ENCODE results near the gene TMEM47. TPM values are rescaled to one million over a fixed set of nuclear protein-coding genes. Genes with fewer than 3 reads are reported as not detected.

Gene TMEM47
- not detected in 2 replicates for total RNA-seq

DNA sequence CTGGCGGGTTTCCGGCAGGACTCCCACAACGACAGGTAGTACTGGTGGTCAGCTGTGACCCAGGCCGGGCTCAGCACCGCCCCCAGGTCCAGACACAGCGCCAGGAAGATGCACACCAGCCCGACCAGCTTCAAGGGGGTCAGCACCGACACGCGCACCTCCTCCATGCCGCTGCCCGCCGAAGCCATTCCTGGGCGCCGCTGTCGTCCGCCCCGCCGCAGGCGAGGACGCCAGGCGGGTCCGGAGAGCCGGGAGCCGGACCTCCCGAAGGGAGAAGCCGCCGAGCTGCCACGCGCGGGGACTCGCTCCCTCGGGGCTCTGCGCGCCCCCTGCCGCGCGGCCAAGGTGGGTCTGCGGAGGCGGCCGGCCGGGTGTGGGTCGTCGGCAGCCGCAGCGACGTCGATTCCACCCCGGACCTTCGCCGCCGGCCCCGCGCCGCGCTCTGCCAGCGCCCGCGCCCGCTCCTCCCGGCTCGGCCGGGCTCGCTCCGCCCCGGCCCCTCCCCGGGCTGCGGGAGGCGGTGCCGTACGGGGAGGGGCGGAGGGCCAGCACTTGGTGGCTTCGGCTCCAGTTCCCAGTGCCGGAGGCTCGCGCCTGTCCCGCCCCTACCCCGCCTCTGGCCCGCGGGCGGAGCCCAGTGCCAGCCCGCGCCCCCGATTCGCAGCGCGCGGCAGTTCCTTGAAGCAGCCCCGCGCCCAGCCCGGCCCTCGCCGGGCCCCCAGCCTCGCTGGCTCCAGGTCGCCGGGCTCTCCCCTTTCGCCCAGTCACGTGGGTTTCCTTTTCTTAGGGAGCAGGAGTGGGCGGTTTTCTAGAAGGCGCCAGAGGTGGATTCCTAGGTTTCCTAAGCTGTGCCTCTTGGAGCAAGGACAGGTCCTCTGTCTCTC is at the start of gene TMEM47:
TSS of gene TMEM47 (minus strand) at position 444 of the 884 bp plus-strand sequence. CDS start at position 188, 256 bp downstream.
- intact Hi-C loops (cut with micrococcal nuclease): no loop called here

DNA sequence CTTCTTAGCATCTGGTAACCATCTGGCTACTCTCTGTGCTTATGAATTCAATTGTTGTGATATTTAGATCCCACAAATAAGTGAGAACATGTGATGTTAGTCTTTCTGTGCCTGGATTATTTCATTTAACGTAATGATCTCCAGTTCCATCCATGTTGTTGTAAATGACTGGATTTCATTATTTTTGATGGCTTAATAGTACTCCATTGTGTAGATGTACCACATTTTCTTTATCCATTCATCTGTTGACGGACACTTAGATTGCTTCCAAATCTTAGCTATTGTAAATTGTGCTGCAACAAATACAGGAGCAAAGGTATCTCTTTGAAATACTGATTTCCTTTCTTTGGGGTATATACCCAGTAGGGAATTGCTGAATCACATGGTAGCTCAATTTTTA is 30.0 kb upstream of the TMEM47 start:
- intact Hi-C loops (cut with micrococcal nuclease): no loop called here

DNA sequence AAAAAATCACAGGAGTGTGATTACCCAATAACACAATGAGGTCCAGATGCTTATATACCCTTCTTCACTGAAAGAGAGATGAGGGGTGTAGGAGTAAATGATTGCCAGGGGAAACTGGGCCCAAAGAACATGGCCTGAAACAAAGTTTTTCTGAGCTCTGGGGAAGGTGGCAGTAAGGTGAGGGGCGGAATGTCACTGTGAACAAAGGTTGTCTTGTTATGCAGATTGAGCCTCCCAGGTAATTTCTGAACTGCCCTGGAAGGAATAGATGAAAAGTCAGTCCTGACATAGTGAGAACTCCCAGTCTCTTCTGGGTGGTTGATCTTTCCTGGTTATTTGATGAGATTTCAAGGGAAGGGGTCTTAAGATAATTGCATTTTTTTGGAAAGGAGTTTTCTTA is 2.5 kb upstream of the TMEM47 start:
- intact Hi-C loops (cut with micrococcal nuclease): no loop called here

DNA sequence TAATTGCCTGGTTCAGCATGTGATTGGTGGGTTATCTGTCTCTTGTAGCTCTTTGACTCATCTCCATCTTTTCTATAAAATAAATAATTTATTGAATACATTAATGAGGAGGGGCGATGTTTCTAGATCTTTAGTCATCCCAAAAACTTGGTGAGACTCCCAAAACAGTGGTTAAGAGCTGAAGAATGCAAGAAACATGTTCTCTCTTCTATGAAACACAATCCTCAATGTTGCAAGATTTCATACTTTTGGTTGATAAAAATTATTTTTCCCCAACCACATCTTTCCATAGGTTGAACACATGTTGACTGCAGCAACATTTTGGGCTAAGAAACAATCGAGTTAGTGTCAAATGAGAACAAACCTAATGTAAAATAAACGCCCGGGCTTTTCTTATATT is 1.2 kb upstream of the TMEM47 start:
- intact Hi-C loops (cut with micrococcal nuclease): no loop called here

DNA sequence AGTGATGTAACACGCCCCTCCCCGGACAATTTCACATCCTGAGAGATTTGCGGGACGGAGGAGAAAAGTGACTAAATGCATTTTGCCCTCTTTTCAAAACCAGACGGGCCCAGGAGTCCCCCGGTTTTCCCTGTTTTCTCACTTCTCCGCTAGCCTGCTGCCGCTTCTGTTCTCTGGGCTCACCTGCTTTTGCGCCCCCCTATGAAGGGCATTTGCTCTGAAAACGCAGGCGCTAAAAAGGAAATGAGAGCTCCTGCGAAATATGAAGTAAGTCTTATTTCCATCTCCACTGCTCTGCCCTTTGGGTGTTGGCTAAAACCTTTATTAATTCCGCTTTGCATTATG is 613 bp upstream of the TMEM47 start:
- intact Hi-C loops (cut with micrococcal nuclease): no loop called here

DNA sequence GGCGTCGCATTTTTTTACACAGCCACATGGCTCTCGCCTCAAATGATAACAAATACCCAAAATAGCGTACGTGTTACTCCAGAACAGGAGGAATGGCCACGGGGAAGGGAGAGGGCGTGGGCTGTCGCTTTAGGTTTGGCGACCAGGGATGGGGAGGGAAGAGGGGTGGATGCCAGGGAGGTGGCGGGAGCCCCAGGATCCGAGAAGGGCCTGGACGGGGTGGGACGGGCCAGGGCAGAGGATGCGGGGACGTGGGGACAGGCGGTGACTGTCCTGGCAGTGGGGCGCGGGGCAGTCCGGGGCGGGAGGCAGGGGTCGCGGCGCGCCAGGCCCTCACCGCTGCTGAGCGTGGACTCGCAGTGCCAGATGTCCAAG is 631 bp downstream of the TMEM47 start:
- intact Hi-C loops (cut with micrococcal nuclease): no loop called here

DNA sequence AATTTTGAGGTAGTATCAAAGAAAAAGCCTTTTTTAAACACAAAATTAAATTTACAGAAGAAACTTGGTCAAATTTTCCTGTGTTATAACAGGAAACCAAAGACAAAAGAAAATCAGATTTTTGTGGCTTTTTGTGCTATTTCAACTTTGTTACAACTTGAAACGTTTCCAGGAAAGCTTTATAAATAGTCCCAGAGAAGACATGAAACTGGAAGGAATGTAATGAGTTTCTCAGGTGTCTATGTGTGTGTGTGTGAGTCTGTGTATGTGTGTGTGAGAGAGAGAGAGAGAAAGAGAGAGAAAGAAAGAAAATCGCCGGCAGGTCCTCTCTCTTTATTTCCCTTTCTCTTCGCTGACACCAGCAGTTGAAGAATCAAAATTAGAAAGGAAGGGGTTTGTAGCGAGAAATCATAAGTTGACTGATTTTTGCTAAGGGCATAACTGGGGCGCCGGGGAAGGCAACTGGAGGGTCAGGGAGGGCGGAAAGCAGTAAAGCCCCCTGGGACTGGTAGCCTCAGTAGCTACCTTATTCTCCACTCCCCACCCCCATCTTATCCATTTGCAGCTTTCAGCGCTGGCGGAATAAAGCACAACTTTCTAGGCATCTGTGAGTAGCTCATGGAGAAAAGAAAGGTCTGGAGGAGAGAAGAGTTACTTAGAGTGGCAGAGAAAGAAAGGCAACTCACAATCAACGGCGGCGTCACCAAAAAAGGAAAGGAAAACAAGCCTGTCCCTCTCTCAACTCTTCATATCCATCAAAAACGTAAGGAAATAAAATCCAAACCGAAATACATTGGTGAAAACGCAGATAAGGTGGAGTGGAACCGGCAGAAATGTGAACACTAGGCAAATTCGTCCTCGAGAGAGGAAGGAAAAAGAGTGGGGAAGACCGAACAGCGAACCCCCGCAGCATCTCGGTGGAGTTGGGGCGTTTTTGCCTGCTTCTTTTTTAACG is 1.3 kb downstream of the TMEM47 start:
- intact Hi-C loops (cut with micrococcal nuclease): no loop called here

DNA sequence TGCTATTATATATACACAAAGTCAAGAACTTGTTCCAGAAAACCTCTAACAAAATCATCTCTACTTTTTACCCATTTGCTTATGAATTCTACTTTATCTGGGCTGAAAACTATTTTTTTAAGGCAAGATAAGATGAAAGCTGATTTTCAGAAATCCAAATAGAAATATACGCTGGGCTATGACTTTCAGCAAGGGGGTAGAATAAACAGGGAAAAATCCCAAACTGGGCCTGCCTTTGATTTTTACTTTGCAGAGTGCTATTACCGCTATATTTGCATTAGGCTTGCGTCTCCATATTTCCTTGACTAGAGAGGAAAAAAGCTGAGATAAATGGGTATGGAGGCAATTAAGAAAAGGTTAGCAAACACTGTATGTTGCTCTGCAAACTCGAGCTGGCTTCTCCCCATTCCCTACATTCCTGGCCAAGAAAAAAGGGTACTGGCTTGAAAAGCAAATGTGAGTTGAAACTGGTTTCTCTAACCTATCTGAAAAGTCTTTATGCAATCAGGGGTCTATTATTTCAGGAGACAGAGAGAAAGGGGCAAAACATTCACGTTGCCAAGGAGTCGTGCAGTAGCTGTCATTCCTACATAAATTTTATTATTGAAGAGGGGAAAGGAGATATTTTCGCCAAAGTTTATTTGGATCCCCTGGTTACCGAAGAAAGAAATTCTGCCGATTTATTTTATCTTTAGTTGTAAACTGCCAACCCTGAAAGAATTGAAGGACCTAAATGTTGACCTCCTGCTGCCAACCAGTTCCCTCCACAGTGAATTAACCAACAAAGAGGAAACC is 2.2 kb downstream of the TMEM47 start:
- intact Hi-C loops (cut with micrococcal nuclease): no loop called here

DNA sequence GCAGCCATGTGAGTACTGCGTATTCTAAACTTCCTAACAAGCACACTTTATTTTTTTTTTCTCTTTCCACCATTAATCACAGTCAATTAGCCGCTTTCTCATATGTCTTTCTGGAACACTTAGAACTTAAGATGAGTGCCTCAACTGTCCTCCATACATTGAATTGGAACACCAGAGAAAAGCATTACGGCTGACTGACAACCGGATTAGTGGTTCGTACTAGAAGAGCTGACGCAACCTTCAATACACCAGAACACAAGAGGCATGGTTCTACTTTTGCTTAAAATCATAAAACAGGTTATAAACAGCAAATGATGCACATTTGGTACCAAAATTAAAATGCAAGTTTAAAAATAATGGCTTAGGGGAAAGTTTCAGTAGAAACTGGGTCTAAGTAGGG is 3.3 kb downstream of the TMEM47 start:
- intact Hi-C loops (cut with micrococcal nuclease): no loop called here

DNA sequence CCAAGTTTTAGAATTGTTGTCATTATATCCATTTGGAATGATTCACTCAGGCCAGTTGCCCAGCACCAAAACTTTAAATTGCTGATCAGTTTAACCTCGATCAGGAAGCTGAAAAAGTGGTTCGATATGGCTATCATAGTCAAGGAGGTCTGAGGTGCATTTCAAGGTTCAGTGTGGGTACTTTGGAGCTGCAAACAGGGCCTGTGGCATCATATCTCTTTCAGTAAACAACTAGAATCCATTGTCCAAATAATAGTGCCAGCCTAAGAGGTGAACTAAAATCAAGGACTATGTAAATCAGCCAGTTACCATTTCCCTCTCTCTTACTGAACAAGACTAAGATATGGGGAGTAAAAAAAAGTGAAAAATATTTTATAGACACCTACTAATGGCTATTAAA is 14.2 kb downstream of the TMEM47 start:
- intact Hi-C loops (cut with micrococcal nuclease): no loop called here

DNA sequence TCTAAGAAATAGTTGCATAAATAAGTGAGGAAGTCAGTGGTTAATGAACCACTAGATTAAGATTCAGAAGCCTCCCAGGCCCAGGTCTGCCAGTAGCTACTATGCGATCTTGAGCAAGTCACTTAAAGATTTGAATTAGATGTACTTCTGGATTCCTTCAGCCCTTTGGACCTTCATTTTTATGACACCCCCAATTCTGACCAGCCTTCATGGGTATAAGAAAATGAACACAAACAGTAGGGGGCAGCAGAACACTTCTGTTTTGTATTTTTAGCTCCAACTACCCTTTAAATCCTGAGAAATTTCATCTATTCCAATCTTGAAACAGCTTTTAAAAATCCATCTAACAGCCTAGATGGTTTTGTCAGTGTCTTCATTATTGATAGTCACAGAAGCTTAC is 19.0 kb downstream of the TMEM47 start:
- intact Hi-C loops (cut with micrococcal nuclease): no loop called here

DNA sequence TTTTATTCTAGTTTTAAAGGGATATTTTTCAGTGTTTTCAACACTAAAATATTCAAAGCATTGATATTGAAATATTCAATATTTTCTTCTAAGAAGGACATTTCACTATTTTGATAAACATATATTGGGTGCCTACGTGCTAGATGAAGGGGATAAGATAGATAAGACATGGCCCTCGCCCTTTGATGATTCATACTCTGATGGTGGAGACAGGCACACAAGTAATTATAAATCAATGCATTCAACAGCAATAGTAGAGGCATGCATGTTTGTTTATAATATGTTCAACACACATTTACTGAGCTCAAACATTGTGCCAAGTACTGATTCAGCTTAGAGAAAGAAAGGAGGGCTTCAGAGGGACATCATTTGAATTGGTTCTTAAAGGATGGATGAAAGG is 22.7 kb downstream of the TMEM47 start:
- intact Hi-C loops (cut with micrococcal nuclease): no loop called here

DNA sequence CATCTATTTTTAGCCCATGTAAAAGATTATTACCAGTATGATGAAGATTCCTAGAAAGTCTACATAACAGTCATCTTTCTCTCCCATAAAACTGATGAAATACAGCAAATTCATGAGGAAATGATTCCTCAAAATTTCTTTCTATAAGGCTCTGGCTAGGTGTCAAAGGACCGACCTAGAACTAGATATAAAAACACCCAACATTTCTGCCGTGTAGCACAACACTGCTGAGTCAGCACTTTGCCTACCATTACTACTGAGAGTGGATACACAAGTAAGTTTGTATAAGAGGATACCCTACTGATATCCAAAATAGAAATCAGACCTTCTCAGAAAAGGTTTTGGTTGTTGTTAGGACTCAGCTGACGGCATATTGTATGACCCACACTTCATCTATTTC is 24.7 kb downstream of the TMEM47 start:
- intact Hi-C loops (cut with micrococcal nuclease): no loop called here

DNA sequence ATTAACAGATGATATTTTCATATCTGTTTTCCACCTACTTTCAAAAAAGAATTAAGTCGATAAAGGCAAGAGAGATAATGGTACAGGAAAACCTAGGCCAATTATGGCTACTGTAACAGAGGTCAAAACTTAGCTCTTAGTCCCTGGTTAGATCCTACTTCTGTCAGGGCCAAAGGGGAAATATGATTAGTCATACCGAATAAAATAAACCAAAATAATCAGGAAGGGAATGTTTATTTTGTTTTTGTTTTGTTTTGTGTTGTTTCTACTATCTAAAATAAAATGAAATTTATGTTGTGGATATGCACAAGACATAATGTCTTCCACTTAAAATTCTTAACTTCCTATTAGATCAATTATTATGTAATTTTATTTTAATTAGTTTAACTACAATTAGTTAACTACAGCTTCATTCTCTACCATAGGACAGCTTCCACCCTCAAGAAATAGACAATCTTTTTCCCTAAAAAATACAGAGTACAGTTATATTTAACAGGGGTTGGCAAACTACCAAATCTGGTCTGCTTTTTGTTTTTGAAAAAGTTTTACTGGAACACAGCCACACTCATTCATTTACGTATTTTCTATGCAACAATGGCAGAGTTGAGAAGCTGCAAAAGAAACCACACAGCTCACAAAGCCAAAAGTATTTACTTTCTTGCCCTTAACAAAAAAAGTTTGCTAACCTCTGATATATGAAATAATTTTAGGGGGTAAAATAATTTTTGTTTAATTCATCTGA is 25.4 kb downstream of the TMEM47 start:
- intact Hi-C loops (cut with micrococcal nuclease): no loop called here

DNA sequence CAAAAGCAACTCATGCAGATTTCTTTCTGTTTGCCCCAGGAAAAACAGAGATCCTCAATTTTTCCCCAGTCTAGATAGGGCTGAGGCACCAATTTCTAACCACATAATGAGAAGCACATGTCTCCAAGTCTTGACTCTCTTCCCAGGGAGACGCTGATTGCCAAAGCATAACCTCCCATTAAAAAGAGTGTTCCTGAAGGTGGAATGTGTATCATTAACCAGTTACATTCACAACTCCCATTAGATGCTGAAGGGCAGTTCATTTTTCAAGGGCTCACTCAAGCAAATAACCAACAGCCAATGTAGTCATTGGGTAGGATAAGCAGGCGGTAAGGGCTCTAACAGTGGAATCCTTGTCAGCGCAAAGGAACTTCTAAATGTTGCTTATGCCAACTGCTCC is 27.5 kb downstream of the TMEM47 start:
- intact Hi-C loops (cut with micrococcal nuclease): no loop called here

DNA sequence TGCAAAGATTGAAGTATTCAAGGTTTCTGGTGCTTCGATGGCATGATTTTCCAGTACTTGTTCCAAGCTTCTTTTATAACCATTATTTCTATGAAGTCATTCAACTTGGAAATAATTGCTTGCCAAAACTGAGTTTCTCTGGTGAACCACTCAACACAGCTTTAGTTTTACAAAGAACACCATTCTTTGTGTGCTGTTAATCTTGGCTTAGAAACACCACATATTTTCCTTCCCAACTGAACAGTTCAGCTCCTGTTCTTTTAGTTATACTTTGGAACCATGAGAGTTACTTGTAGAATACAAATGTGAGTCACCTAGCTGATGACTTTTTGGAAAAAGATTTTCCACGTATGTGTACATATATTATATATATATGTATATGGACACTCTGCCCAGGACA is 32.7 kb downstream of the TMEM47 start:
- intact Hi-C loops (cut with micrococcal nuclease): no loop called here

DNA sequence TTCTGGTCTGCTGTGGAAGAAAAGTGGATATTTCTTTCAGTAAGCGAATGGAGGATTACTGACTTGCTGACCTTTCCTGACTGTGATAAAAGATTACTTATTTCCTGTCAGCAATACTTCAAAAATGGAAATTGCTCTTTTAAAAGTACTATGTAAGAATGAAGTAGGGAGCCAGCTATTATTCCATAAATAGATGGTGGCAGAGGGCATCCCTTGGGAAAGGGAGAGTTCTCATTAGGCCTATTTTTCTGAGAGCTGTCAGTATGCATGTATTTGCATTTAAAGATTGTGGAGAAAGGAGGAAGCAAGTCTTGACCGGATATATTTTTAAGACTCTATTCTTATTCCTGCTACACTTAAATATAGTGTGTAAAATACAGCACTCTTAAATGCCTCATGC is 37.2 kb downstream of the TMEM47 start:
- intact Hi-C loops (cut with micrococcal nuclease): no loop called here

DNA sequence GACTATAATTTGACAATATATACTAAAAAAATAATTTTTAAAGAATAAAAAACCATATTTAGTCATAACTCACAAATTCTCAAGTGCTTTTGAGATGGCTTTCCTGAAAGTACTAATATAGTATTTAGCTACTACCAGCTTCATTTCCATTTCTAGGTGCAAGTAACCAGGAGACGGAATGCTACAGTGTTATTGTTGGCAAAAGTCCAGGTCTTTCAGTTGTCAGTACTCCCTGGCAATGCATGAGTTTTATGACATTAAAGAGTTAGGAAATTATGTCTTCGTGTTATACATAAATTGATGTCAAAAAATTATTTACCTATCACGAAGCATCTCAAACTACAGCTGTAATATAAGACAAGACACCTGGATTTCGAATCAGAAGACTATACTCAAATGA is 45.0 kb downstream of the TMEM47 start:
- intact Hi-C loops (cut with micrococcal nuclease): no loop called here

DNA sequence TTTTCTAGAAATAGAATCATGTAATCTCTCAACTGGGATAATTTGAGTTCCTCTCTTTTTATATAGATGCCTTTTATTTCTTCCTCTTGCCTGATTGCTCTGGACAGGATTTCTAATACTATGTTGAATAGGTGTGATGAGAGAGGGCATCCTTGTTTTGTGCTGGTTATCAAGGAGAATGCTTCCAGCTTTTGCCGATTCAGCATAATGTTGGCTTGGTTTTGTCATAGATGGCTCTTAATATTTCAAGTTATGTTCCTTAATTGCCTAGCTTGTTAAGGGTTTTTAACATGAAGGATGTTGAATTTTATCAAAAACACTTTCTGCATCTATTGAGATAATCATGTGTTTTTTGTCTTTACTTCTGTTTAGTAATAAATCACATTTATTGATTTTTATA is 58.7 kb downstream of the TMEM47 start:
- intact Hi-C loops (cut with micrococcal nuclease): no loop called here

DNA sequence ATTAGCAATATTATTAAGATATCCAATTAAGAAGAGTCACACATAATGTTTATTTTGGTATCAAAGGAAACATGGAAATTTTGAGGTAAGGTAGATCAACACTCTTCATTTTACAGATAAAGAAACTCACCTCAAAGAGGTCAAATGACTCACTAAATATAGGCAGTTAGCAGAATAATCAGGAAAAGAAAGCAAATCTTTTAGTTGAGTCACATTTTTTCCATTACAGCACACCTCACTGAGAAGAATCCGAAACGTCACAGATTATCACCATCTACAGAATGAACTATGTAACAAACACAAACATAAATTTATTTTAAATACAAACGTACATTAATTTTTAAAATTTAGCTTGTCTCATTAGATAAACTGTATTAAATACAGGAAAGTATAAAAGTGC is 70.1 kb downstream of the TMEM47 start:
- intact Hi-C loops (cut with micrococcal nuclease): no loop called here

DNA sequence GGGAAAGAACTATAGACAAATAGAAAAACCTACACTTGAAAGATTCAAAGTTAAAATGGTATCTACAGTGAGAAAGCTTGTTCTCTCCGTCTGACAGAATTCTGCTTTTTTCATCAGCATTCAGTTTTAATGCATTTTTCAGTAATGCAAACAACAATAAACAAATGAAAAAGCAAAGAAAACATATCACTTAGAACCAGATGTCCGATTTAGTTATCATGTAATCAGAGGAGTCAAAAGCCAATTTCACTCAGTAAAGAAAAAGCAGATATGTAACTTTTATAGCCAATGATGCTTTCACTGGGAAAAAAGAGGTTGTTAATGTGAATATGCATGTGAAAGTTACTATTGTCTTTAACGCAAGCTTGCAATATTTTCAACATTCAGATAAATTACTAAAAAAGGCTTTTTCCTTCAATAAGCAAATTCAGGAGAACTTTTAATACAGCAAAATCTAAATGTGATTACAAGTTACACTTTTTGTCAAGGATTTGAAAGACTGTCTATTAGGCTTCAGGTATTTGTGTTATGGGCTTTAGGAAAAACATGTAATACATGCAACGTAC is 70.7 kb downstream of the TMEM47 start:
- intact Hi-C loops (cut with micrococcal nuclease): no loop called here

All from T-helper 2 cell treated with Interferon-gamma antibody and Interleukin-4, amounts not matched to agents 100 ng/mL and 5 ng/mL, for 36 hours (primary cell).